Skeletal muscle satellite cell (primary cell): ENCODE results near the gene ENPP6.

Source experiments
- H3K27me3 ChIP-seq: 2 replicates; pipeline ENCODE4 v1.7.0; 2013; ENCODE audit warnings: low read length; ENCODE audit not compliant: control insufficient read depth, insufficient read depth
- H3K36me3 ChIP-seq: 2 replicates; pipeline ENCODE4 v1.7.0; 2013; ENCODE audit warnings: mild to moderate bottlenecking, control low read depth, low read length; ENCODE audit not compliant: insufficient read depth
- H3K4me1 ChIP-seq: 2 replicates; pipeline ENCODE4 v1.7.0; 2013; ENCODE audit warnings: low read length; ENCODE audit not compliant: control insufficient read depth, insufficient read depth
- H3K4me2 ChIP-seq: 2 replicates; pipeline ENCODE4 v1.7.0; 2013; ENCODE audit warnings: mild to moderate bottlenecking, low read length
- H3K4me3 ChIP-seq: 2 replicates; pipeline ENCODE4 v1.7.0; 2013; ENCODE audit warnings: low read length
- H3K9ac ChIP-seq: 2 replicates; pipeline ENCODE4 v1.7.0; 2013; ENCODE audit warnings: mild to moderate bottlenecking, low read depth, low read length, moderate library complexity
- H3K9me3 ChIP-seq: replicated peaks from 2 replicates; pipeline ENCODE4 v1.7.0; 2013; ENCODE audit warnings: mild to moderate bottlenecking, control low read depth, low read length

ENPP6 gene

DNA sequence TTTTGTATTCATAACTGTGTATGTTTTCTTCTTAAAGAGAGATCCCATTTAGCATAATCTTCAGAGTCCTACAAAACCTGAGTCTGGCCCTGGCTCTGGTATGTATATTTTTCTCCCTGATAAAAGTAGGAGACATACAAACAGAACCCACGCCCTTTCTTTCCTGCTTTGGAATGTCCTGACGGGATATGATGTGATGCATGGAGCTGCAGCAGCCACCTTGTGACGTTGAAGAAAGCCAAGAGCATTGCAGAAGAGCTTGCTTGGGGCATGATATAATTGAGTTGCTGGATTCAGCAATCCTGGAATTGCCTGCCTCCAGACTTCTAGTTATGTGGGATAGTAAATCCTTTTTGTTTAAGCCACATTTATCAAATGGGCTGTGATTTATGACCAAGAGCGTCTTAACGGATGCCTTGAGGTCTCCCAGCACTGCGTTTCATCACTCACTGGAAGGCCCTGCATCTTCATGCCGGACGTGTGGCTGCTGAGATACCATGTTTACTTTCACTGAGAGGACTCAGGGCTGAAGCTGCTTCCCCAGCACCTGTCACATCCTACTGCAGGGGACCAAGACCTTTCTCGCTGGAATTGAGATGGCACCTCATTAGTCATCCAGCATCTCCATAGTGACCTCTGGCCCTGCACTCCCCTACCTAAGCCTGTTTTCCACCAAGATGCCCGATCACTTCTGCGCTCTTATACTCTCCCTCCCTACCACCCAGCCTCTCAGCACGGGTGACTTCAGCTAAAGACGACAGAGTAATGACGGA, 107.0 kb downstream of the ENPP6 start:
- no peaks in the 10 kb centered on the region for H3K4me1 ChIP-seq
- no peak overlapping the region for H3K4me3 ChIP-seq
- H3K4me2 ChIP-seq: no peak overlapping the region
- no peak overlapping the region for H3K9ac ChIP-seq
- H3K27me3 ChIP-seq: no peaks in the 10 kb centered on the region
- H3K36me3 ChIP-seq: no peaks in the 10 kb centered on the region
- no peaks in the 10 kb centered on the region for H3K9me3 ChIP-seq

DNA sequence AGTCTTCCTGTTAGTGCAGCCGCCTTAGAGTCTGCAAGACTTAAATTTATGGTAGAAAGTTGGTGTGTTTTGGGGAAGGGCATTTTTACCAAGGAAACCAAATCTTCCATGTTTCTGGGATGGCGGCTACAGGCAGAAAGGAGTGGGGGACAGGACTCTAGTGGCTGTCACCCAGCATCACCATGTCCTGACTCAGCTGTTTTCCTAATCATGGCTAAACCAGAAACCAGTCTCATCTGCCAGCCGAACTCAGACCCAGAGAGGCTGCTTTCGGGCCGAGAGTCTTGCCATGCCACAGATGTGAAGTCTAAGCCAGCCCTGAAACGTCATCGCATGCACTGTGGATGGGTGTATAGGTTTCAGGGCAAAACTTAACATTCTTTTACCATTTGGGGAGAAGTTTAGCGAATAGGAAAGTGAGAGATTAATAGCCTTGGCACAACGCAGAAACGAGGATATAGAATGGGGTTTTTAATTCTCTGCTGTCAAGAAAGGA, 109.6 kb downstream of the ENPP6 start:
- H3K9me3 ChIP-seq: no peaks in the 10 kb centered on the region
- no peak overlapping the region for H3K4me2 ChIP-seq
- H3K9ac ChIP-seq: no peak overlapping the region
- H3K36me3 ChIP-seq: no peaks in the 10 kb centered on the region
- H3K4me3 ChIP-seq: no peak overlapping the region
- H3K4me1 ChIP-seq: no peaks in the 10 kb centered on the region
- H3K27me3 ChIP-seq: peaks cover 2% of the 10 kb centered on the region

- Histone ChIP-seq H3K36me3 (no peaks in the 10 kb centered on the region), H3K4me1 (no peaks in the 10 kb centered on the region), H3K9ac (no peak overlapping the region), H3K9me3 (no peaks in the 10 kb centered on the region), H3K4me2 (no peak overlapping the region), H3K4me3 (no peak overlapping the region), H3K27me3 (peaks cover 2% of the 10 kb centered on the region)
These were observed 113.1 kb downstream of the ENPP6 start for GRCh38 chr4:184104419-184105101.

DNA sequence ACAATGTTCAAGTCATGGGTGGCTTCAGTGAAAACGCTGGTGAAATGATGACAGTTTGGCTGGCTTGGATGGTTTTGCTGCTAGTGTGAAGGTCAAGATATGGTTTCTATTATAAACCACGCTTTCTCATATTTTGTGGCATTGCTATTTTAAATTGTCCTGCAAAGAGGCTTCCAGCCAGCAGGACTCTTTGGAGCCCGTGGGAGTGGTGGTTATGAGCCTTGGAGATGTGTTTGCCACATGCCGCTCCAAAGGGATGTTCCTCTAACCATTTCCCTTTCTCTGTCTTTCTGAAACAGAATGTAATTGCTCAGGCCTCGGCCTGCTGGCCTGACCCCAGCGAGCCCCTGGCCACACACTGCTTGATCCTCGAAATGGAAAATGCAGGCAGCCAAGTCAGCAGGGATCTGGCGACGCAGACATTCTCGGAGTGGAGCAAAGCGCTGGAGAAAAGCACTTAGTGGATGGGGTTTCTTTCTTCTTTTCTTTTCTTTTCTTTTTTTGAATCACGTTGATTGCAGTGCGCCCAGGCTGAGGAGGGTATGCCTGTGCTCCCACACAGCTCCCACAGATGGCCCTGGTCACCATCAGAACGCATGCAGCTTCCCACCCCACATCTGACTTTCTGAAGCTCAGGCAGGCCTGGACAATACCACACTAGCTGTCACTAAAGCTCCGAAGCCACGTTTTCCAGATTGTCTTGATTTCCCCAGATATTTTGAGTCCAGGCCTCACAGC, 114.0 kb downstream of the ENPP6 start:
- Histone ChIP-seq H3K4me3 (no peak overlapping the region), H3K27me3 (peaks cover 2% of the 10 kb centered on the region), H3K4me2 (no peak overlapping the region), H3K9ac (no peak overlapping the region), H3K9me3 (no peaks in the 10 kb centered on the region), H3K36me3 (no peaks in the 10 kb centered on the region), H3K4me1 (no peaks in the 10 kb centered on the region)

- no peaks in the 10 kb centered on the region for H3K36me3 ChIP-seq
- H3K4me3 ChIP-seq: no peak overlapping the region
- H3K9me3 ChIP-seq: no peaks in the 10 kb centered on the region
- peaks cover 2% of the 10 kb centered on the region for H3K27me3 ChIP-seq
- no peak overlapping the region for H3K9ac ChIP-seq
- H3K4me1 ChIP-seq: no peaks in the 10 kb centered on the region
- H3K4me2 ChIP-seq: no peak overlapping the region
These were observed 114.7 kb downstream of the ENPP6 start for GRCh38 chr4:184102927-184103326.

DNA sequence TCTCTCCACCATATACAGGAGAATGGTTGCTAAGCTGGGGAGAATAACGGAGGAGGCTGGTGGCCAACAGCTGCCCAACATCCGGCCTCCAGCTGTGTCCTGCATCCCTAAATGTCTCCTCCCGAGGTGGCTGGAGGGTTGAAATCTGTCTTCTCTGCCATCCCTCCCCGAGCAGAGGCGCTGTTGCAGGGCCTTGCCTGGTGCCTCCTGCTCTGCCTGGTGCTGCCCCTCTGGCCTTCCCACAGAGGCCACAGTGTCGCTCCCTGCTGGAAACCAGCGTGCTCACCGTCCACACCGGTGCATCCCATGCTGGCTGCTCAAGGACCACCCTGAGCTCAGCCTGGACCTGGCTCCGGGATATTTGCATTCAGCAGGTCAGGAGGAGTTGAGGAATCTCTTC, 115.2 kb downstream of the ENPP6 start:
- Histone ChIP-seq H3K36me3 (no peaks in the 10 kb centered on the region), H3K9me3 (no peaks in the 10 kb centered on the region), H3K4me3 (no peak overlapping the region), H3K4me2 (no peak overlapping the region), H3K4me1 (no peaks in the 10 kb centered on the region), H3K27me3 (peaks cover 2% of the 10 kb centered on the region), H3K9ac (no peak overlapping the region)

GRCh38 chr4:184101711-184102110, 116.0 kb downstream of the ENPP6 start:
- no peak overlapping the region for H3K4me3 ChIP-seq
- no peaks in the 10 kb centered on the region for H3K4me1 ChIP-seq
- H3K27me3 ChIP-seq: peaks cover 2% of the 10 kb centered on the region
- no peak overlapping the region for H3K9ac ChIP-seq
- H3K9me3 ChIP-seq: no peaks in the 10 kb centered on the region
- no peaks in the 10 kb centered on the region for H3K36me3 ChIP-seq
- no peak overlapping the region for H3K4me2 ChIP-seq

GRCh38 chr4:184100297-184100885, 117.3 kb downstream of the ENPP6 start:
- H3K36me3 ChIP-seq: no peaks in the 10 kb centered on the region
- H3K9me3 ChIP-seq: no peaks in the 10 kb centered on the region
- H3K27me3 ChIP-seq: peaks cover 2% of the 10 kb centered on the region
- H3K4me2 ChIP-seq: no peak overlapping the region
- no peak overlapping the region for H3K4me3 ChIP-seq
- H3K9ac ChIP-seq: no peak overlapping the region
- no peaks in the 10 kb centered on the region for H3K4me1 ChIP-seq

DNA sequence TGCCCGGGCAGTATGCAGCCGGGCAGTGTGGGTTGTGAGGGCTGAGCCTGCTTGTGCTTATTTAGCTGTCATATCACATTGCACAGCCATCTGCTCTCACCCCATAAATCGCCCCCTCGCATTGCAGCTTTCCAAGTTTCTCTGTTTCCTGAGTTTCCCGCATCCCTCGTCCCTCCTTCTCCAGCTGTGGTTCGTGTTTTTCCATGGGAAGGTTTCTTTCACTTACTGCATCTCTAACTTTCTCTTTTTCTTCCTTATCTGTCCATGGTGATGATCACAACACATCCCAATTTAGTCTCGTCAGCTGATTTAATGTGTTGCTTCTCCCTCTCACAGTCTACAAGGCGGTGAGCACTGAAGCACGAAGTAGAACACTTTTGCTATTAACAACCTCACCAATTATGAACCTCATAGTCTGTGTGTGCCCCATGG, 118.1 kb downstream of the ENPP6 start:
- H3K4me1 ChIP-seq: no peaks in the 10 kb centered on the region
- no peaks in the 10 kb centered on the region for H3K36me3 ChIP-seq
- H3K9ac ChIP-seq: no peak overlapping the region
- H3K4me3 ChIP-seq: no peak overlapping the region
- no peaks in the 10 kb centered on the region for H3K27me3 ChIP-seq
- H3K9me3 ChIP-seq: no peaks in the 10 kb centered on the region
- no peak overlapping the region for H3K4me2 ChIP-seq

DNA sequence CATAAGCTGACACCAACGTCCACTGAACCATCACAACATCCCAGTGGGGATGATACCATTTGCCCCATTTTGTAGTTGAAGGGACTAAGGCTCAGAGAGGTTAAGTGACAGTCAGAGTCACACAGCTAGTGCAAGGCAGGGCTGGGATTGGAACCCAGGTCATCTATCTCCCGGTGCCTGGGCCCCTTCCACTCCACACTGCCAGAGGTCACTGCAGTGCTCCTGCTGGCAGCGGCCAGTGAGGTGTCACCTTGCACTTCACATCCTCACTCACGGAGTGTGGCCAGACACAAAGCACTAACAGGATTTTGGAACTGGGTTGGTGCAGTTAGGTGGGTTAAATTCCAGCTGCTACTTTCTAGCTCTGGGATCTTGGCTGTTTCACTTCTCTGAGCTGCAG, 118.7 kb downstream of the ENPP6 start:
- no peak overlapping the region for H3K4me2 ChIP-seq
- H3K9ac ChIP-seq: no peak overlapping the region
- H3K4me3 ChIP-seq: no peak overlapping the region
- no peaks in the 10 kb centered on the region for H3K9me3 ChIP-seq
- no peaks in the 10 kb centered on the region for H3K27me3 ChIP-seq
- no peaks in the 10 kb centered on the region for H3K36me3 ChIP-seq
- H3K4me1 ChIP-seq: no peaks in the 10 kb centered on the region

- Histone ChIP-seq H3K4me2 (no peak overlapping the region), H3K9ac (no peak overlapping the region)
These were observed 119.9 kb downstream of the ENPP6 start for GRCh38 chr4:184097815-184098214.

More at GRCh38 chr4:184097815-184098214, 119.9 kb downstream of the ENPP6 start:
- no peaks in the 10 kb centered on the region for H3K27me3 ChIP-seq
- no peak overlapping the region for H3K4me3 ChIP-seq
- H3K4me1 ChIP-seq: no peaks in the 10 kb centered on the region
- no peaks in the 10 kb centered on the region for H3K36me3 ChIP-seq
- H3K9me3 ChIP-seq: no peaks in the 10 kb centered on the region
